SK-N-MC (cell line): Measurements from ENCODE around the gene ZBTB38.

Experiments
- DNase-seq: peaks from one replicate; pipeline ENCODE4 v3.0.0-alpha.2; 2011; ENCODE audit warnings: low read depth, low spot score
- H3K27ac ChIP-seq: fragments of 200-600 bp; sonication (generic); 2 replicates; pipeline ENCODE4 v1.5.1; 2016; ENCODE audit warnings: mixed run types
- H3K36me3 ChIP-seq: fragments of 200-600 bp; sonication (generic); 2 replicates; pipeline ENCODE4 v1.6.1; 2017; ENCODE audit warnings: antibody characterized with exemption, low read length, mixed read lengths; ENCODE audit not compliant: insufficient read depth
- H3K4me3 ChIP-seq: fragments of 200-600 bp; sonication (generic); 2 replicates; pipeline ENCODE4 v1.5.1; 2016
- H3K9ac ChIP-seq: fragments of 200-600 bp; sonication (generic); 2 replicates; pipeline ENCODE4 v1.8.0; 2017; ENCODE audit warnings: mixed run types, mixed read lengths; ENCODE audit not compliant: insufficient read length
- H3K9me3 ChIP-seq: fragments of 200-600 bp; sonication (generic); 2 replicates; pipeline ENCODE4 v1.6.1; 2017; ENCODE audit warnings: low read depth, mild to moderate bottlenecking, antibody characterized with exemption, low read length, moderate library complexity, mixed read lengths
- EZH2 ChIP-seq: fragments of 200-600 bp; sonication (generic); IDR thresholded peaks from one replicate; pipeline ENCODE4 v1.6.1; 2017; ENCODE audit warnings: antibody characterized with exemption
- FOXP2 ChIP-seq: optimal IDR thresholded peaks from 2 replicates; pipeline ENCODE3; 2011; ENCODE audit warnings: mild to moderate bottlenecking, moderate library complexity; ENCODE audit not compliant: insufficient read depth; ENCODE audit errors: extremely low read length, control extremely low read depth
- POLR2AphosphoS5 ChIP-seq: IDR thresholded peaks from 2 replicates; pipeline ENCODE4 v1.6.1; 2012; ENCODE audit warnings: mild to moderate bottlenecking, low read depth, low read length, borderline replicate concordance

Gene ZBTB38

DNA sequence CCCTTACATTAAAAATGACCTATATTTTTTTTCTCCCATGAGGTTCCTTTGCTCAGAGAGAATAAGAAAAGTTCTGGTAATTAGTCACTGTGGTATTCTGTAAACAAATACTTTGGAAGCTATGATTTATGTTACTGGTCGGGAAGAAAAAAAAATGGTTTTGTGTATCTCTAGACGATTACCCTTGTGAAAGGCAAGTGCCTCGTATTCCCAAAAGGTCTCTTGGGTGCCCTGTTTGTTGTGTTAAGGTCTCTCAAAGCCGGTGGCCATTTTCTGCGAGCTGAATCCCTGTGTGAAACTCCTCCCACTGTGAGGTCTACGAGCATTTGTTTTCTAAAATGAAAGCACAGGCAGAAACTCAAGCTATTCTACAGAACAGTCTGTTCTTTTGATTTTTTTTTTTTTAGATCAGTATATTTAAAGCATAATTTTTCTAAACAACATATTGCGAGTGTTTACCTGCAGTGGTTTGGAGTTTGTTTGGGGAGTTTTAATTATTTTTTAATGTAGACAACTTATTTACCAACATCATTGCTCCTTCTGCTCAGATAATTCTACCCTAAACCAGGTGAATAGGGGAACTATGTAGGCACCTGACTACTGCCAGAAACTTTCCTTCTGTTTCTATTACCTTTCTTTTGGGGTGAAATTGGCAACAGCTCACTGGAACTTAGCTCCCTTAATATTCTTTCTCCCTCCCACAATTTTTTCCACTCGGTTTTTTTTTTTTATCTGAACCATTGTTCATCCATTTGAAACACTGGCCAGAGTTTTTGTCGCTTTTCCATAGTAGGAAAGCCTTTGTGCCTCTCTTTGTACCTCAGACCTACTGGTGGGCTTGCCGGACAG is 44.0 kb downstream of the ZBTB38 start:
- H3K27ac ChIP-seq = peak overlapping the region; percentile 19; the same call in 1 of the 2 replicates
- H3K9ac ChIP-seq = peak overlapping the region; percentile 38
- peaks cover 44% of the 10 kb centered on the region for H3K36me3 ChIP-seq
- TF ChIP-seq POLR2AphosphoS5 (no peak), EZH2 (no peak), FOXP2 (no peak)
- no peaks in the 10 kb centered on the region for H3K9me3 ChIP-seq
- DNase-seq = no peak
- peak overlapping the region; percentile 39 for H3K4me3 ChIP-seq

GRCh38 chr3:141412936-141413354 is 44.6 kb downstream of the ZBTB38 start:
- Histone ChIP-seq H3K27ac (peak overlapping the region; percentile 19; the same call in 1 of the 2 replicates), H3K9me3 (no peaks in the 10 kb centered on the region), H3K9ac (no peak overlapping the region), H3K36me3 (peaks cover 41% of the 10 kb centered on the region), H3K4me3 (no peak overlapping the region)
- no peak for DNase-seq
- no peak for TF ChIP-seq EZH2

- H3K4me3 ChIP-seq = no peak overlapping the region
- H3K36me3 ChIP-seq = peaks cover 46% of the 10 kb centered on the region
- no peaks in the 10 kb centered on the region for H3K9me3 ChIP-seq
- H3K9ac ChIP-seq = no peak overlapping the region
- no peak for DNase-seq
- no peak for TF ChIP-seq POLR2AphosphoS5
- no peak for TF ChIP-seq FOXP2
- no peak for TF ChIP-seq EZH2
- H3K27ac ChIP-seq = no peak overlapping the region; the same call in 1 of the 2 replicates
These were observed 45.1 kb downstream of the ZBTB38 start for GRCh38 chr3:141413391-141413790.

DNA sequence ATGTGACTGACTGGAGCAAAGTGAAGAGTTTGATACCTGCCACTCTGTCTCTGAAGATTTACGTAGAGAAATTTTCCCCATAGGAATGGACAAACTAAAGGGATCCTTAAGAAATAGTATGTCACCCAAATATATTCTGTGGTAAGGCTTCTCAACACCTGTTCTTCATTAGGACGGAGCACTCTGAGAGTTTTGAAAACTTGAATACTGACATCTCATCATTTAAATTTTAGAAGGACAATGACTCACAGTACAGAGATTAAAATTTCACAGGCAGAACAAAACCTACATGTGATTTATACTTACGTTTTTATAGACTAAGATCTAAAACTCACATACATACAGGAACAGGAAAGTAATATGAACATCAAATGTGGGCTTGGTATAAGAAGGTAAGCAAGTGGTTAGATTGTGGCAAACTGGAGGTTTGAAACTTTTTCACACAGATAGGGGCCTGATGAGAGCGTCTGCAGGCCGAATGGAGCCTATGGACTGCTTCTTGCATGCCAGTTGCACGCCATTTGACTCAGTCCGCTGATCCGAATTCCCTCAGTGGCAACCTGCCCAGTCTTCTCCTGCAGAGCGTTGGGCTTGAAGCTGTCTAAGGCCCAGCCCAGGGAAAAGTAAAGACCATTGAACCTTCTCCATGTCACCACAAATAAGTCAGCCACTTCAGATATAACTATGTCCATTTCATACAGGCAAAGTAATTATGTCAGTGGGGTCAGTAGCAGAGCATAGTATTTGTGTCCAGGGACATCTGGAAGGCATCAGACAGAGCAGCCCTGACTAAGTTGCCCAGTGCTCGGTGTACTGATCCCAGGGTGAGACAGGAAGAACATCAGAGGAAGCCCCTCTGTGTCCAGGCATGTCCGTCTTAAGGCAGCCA is 45.7 kb downstream of the ZBTB38 start:
- DNase-seq = no peak
- H3K9ac ChIP-seq = no peak overlapping the region
- no peak overlapping the region for H3K4me3 ChIP-seq
- no peaks in the 10 kb centered on the region for H3K9me3 ChIP-seq
- H3K36me3 ChIP-seq = peaks cover 51% of the 10 kb centered on the region
- TF ChIP-seq FOXP2 (no peak), POLR2AphosphoS5 (no peak)
- H3K27ac ChIP-seq = peak overlapping the region; percentile 21; the same call in 1 of the 2 replicates

DNA sequence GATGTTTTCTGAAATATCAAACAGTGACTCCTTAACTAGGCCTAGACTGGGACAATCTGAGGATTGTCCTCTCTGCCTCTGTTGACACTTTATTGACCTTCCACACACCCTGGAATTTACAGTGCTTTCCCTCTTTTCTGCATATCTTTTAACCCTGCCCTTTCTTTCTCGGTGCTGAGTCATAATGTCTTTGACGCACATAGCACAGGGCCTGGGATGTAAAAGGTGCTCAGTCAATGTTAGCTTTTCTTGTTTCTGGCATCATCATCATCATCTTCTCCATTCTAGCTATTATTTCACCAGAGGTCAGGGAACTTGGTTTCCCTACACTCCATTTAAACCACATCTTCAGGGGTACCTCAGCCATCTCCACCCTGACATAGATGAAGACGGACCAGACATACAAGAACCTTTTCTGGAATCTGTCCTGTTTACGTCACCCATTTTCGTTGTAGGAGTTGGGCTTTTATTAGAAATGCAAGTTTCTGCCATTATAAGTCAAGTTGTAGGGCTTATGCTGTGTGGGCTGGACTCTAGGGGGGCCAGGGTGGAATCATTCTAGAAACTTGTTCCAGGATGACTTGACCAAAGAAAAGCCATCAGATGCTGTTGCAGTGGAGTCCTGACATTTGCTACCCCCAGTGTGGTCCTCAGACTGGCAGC is 46.6 kb downstream of the ZBTB38 start:
- H3K9ac ChIP-seq = no peak overlapping the region
- H3K27ac ChIP-seq = no peak overlapping the region

DNA sequence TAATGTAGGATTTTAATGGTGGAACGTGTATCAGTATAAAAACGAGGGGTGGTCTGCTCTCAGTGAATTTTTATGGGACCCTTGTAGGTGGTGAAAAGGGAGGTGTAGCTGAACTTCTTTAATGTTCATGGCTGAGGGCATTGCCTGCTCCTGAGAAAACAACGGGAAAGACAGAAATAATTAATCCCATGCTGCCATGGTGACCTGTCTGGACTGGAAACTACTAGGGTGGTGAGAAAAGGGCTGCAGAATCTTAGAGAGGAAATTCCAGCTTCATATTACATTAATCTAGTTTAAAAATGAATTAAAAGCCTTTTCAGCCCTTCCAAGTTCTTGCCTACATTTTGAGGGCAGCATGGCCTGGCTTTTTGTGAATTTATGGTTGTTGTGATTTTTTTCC is 47.6 kb downstream of the ZBTB38 start:
- DNase-seq = no peak
- no peak for TF ChIP-seq FOXP2
- no peak for TF ChIP-seq POLR2AphosphoS5
- TF ChIP-seq EZH2 = no peak

More for the DNA sequence above, 46.6 kb downstream of the ZBTB38 start:
- no peak for DNase-seq
- no peak overlapping the region for H3K4me3 ChIP-seq
- H3K36me3 ChIP-seq = peaks cover 56% of the 10 kb centered on the region
- no peak for TF ChIP-seq EZH2
- TF ChIP-seq FOXP2 = no peak
- no peak for TF ChIP-seq POLR2AphosphoS5
- H3K9me3 ChIP-seq = no peaks in the 10 kb centered on the region

More for the DNA sequence above, 47.6 kb downstream of the ZBTB38 start:
- Histone ChIP-seq H3K9me3 (no peaks in the 10 kb centered on the region), H3K27ac (no peak overlapping the region), H3K36me3 (peaks cover 56% of the 10 kb centered on the region), H3K4me3 (no peak overlapping the region), H3K9ac (no peak overlapping the region)
